ENCODE results near the gene TCTA. TPM values are rescaled to one million over a fixed set of nuclear protein-coding genes. Genes with fewer than 3 reads are reported as not detected.

The TCTA gene
- total and polyA plus RNA-seq, 2 donors (not counting 1 experiment from before 2014, with no cell fraction given): 46.4 to 55.9 TPM

DNA sequence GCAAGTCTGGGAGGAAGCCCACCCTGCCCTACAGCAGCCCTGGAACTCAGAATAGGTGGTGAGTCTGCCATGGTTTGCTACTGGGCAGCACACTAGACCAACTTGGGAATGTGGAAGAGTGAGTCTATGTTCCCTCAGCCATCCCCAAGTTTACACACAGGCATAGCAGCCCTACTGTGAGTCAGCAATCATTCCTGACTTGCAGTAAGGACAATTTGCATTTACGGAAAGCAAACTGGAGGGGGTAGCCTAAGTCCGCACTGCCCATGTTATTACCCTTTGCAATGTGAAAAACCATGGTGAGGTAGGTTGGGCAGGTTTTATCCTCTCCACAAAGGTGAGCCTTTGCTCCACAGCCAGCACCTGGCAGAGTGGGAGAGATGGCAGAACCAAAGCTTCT lies 4.6 kb downstream of the TCTA start:
- ChIA-PET POLR2A (interaction anchor here (0.6 to 3.6 kb wide), 4 partner anchors 12 to 77 kb away, joined by 6 to 29 read pairs (median 14); partner anchors contain the start of genes NICN1 and USP4), CTCF (interaction anchor here (1.6 to 3.4 kb wide), 4 partner anchors 12 to 78 kb away, joined by 6 to 27 read pairs (median 16); partner anchors contain the start of genes NICN1 and USP4)
- H3K9me3 Mint-ChIP-seq (ENCODE audit: insufficient read depth): no peaks in the 10 kb centered on the region
- TF ChIP-seq, protein P1, sequence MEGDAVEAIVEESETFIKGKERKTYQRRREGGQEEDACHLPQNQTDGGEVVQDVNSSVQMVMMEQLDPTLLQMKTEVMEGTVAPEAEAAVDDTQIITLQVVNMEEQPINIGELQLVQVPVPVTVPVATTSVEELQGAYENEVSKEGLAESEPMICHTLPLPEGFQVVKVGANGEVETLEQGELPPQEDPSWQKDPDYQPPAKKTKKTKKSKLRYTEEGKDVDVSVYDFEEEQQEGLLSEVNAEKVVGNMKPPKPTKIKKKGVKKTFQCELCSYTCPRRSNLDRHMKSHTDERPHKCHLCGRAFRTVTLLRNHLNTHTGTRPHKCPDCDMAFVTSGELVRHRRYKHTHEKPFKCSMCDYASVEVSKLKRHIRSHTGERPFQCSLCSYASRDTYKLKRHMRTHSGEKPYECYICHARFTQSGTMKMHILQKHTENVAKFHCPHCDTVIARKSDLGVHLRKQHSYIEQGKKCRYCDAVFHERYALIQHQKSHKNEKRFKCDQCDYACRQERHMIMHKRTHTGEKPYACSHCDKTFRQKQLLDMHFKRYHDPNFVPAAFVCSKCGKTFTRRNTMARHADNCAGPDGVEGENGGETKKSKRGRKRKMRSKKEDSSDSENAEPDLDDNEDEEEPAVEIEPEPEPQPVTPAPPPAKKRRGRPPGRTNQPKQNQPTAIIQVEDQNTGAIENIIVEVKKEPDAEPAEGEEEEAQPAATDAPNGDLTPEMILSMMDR (IDR thresholded peaks at IDR 0.05): no peak
- TF ChIP-seq EZH2 (IDR thresholded peaks at IDR 0.05; ENCODE audit: borderline replicate concordance, insufficient read depth, low read depth, low read length, poor library complexity, severe bottlenecking): no peak
- H3K9ac ChIP-seq (ENCODE audit: low read length): peak overlapping the region; percentile 37
- DNase-seq: no peak
- peak overlapping the region; percentile 62 for H3K4me2 ChIP-seq (replicated peaks; ENCODE audit: low read depth, low read length, poor library complexity, severe bottlenecking)
- 60% methylated on average over 1 of the region's 2 CpGs for WGBS (ENCODE audit: insufficient coverage)
- peaks cover 21% of the 10 kb centered on the region for H4K20me1 ChIP-seq (ENCODE audit: control insufficient read depth, insufficient read depth, low read length, poor library complexity, severe bottlenecking)
- H3K4me3 Mint-ChIP-seq: peak overlapping the region; percentile 84
- peak overlapping the region; percentile 90 to 97 for H3K27ac ChIP-seq (ENCODE audit: low read length in 2 of 2)
- intact Hi-C loops (cut with micrococcal nuclease): loop anchor here (1.0 kb wide), 4 partner anchors 12 to 77 kb away; partner anchors contain the start of genes DAG1, NICN1 and USP4
- H2AFZ ChIP-seq (ENCODE audit: insufficient read depth, low read depth, low read length, poor library complexity, severe bottlenecking): no peak overlapping the region
- H3K79me2 ChIP-seq (ENCODE audit: control insufficient read depth, insufficient read depth, low read length): peaks cover 63% of the 10 kb centered on the region
- peaks cover 0 to 20% of the 10 kb centered on the region in 2 experiments for H3K36me3 ChIP-seq (replicated peaks in 1 of 2; ENCODE audit: control extremely low read depth in 1 of 2, control insufficient read depth in 1 of 2, extremely low read depth in 1 of 2, insufficient read depth in 2 of 2, low read length in 1 of 2)
- peaks cover 65% of the 10 kb centered on the region for H3K4me1 Mint-ChIP-seq
- ATAC-seq (ENCODE audit: low read depth): no peak
- no peaks in the 10 kb centered on the region for H3K27me3 ChIP-seq (replicated peaks in 1 of 4; ENCODE audit: control extremely low read depth in 1 of 4, control insufficient read depth in 3 of 4, insufficient read depth in 4 of 4, low read length in 3 of 4)
- peak overlapping the region in 1 of 5 experiments; percentile 9 for H3K4me3 ChIP-seq (ENCODE audit: control extremely low read depth in 1 of 5, extremely low read depth in 1 of 5, insufficient read depth in 1 of 5, low read depth in 2 of 5, low read length in 4 of 5)
- H3K9me3 ChIP-seq (ENCODE audit: control extremely low read depth in 1 of 3, control insufficient read depth in 2 of 3, insufficient read depth in 1 of 3, low read length in 2 of 3): no peaks in the 10 kb centered on the region
- peak overlapping the region; percentile 98 for H3K27ac Mint-ChIP-seq
- H3K4me1 ChIP-seq (ENCODE audit: control insufficient read depth in 2 of 2, insufficient read depth in 2 of 2, low read length in 2 of 2): peaks cover 51 to 65% of the 10 kb centered on the region in 2 donors
- H3K27me3 Mint-ChIP-seq: no peaks in the 10 kb centered on the region

DNA sequence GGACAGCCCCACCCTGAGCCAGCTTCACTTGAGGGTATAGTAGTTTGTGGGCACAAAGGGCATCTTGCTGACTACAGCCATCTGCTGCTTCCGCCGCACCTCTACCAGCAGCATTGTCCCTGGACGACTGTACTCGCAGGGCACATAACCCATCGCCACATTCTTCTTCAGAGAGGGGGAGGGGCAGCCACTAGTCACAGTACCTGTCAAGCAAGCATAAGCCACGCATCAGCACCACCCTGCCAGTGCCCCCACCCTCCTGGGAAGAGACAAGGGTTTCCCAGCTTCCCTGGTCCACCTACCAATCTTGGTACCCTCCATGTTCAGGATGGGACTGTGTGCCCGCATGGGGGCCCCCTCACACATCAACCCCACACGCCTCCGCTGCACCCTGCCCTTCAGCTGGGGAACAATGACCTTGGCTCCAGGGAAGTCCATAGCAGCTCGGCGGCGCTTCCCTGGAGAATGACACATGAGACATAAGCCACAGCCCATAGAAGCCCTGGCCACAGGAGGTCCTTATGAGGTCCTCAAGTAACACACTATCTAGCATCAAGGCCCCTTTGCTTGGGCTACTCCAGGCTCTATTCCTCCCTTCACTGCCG lies 5.4 kb downstream of the TCTA start:
- H3K9ac ChIP-seq (ENCODE audit: low read length): no peak overlapping the region
- H2AFZ ChIP-seq (ENCODE audit: insufficient read depth, low read depth, low read length, poor library complexity, severe bottlenecking): no peak overlapping the region
- intact Hi-C loops (cut with micrococcal nuclease): no loop called here
- peak overlapping the region; percentile 62 for H3K4me2 ChIP-seq (replicated peaks; ENCODE audit: low read depth, low read length, poor library complexity, severe bottlenecking)
- WGBS (ENCODE audit: insufficient coverage): 91% methylated on average over 13 of the region's 13 CpGs
- peaks cover 23% of the 10 kb centered on the region for H4K20me1 ChIP-seq (ENCODE audit: control insufficient read depth, insufficient read depth, low read length, poor library complexity, severe bottlenecking)
- peak overlapping the region; percentile 90 to 97 for H3K27ac ChIP-seq (ENCODE audit: low read length in 2 of 2)
- no peak for ATAC-seq (ENCODE audit: low read depth)
- H3K9me3 ChIP-seq (ENCODE audit: control extremely low read depth in 1 of 3, control insufficient read depth in 2 of 3, insufficient read depth in 1 of 3, low read length in 2 of 3): no peaks in the 10 kb centered on the region
- H3K79me2 ChIP-seq (ENCODE audit: control insufficient read depth, insufficient read depth, low read length): peaks cover 66% of the 10 kb centered on the region
- H3K36me3 ChIP-seq (replicated peaks in 1 of 2; ENCODE audit: control extremely low read depth in 1 of 2, control insufficient read depth in 1 of 2, extremely low read depth in 1 of 2, insufficient read depth in 2 of 2, low read length in 1 of 2): peaks cover 0 to 20% of the 10 kb centered on the region in 2 experiments
- POLR2A ChIA-PET: interaction anchor here (0.6 to 3.6 kb wide), 3 partner anchors 11 to 75 kb away, joined by 4 to 29 read pairs (median 5); partner anchors contain the start of gene NICN1
- H3K4me1 ChIP-seq (ENCODE audit: control insufficient read depth in 2 of 2, insufficient read depth in 2 of 2, low read length in 2 of 2): peaks cover 50 to 68% of the 10 kb centered on the region in 2 donors
- no peak for DNase-seq
- Mint-ChIP-seq H3K4me1 (peaks cover 63% of the 10 kb centered on the region), H3K27ac (peak overlapping the region; percentile 98), H3K9me3 (ENCODE audit: insufficient read depth) (no peaks in the 10 kb centered on the region), H3K27me3 (no peaks in the 10 kb centered on the region), H3K4me3 (peak overlapping the region; percentile 45)
- H3K27me3 ChIP-seq (replicated peaks in 1 of 4; ENCODE audit: control extremely low read depth in 1 of 4, control insufficient read depth in 3 of 4, insufficient read depth in 4 of 4, low read length in 3 of 4): no peaks in the 10 kb centered on the region
- no peak overlapping the region for H3K4me3 ChIP-seq (ENCODE audit: control extremely low read depth in 1 of 5, extremely low read depth in 1 of 5, insufficient read depth in 1 of 5, low read depth in 2 of 5, low read length in 4 of 5)
- no peak for TF ChIP-seq EZH2 (IDR thresholded peaks at IDR 0.05; ENCODE audit: borderline replicate concordance, insufficient read depth, low read depth, low read length, poor library complexity, severe bottlenecking)
- TF ChIP-seq, protein P1 (IDR thresholded peaks at IDR 0.05): no peak
- CTCF ChIA-PET: interaction anchor here (1.6 to 3.4 kb wide), 3 partner anchors 12 to 78 kb away, joined by 6 to 27 read pairs (median 21); partner anchors contain the start of genes NICN1 and USP4

All from B cell (primary cell).